Adrenal gland (tissue), 12 donors: ENCODE measurements around the gene MYOM1. TPM values are rescaled to one million over a fixed set of nuclear protein-coding genes. Genes with fewer than 3 reads are reported as not detected.

Experiments
- DNase-seq, 7 donors: peaks; one replicate each; pipeline ENCODE4 v3.0.0-alpha.2; 2019 to 2020
- H3K27ac ChIP-seq, 5 donors: fragments of 200-600 bp; sonication (generic) in 4 of 5; 1 replicate in 3 of 5; 2 replicates in 2 of 5; pipeline versions ENCODE4 v1.5.1 to v1.8.0; 2016 to 2020; ENCODE audit warnings: mild to moderate bottlenecking in 1 of 5
- H3K27me3 ChIP-seq: fragments of 200-600 bp; 2 replicates; pipeline ENCODE4 v1.8.0; 2021
- H3K36me3 ChIP-seq, 2 donors: fragments of 200-600 bp; replicated peaks in 1 of 2; 1 replicate in 1 of 2; 2 replicates in 1 of 2; pipeline versions ENCODE4 v1.5.1 to v1.8.0; 2018 to 2022
- H3K4me1 ChIP-seq, 2 donors: fragments of 200-600 bp; replicated peaks in 1 of 2; 1 replicate in 1 of 2; 2 replicates in 1 of 2; pipeline versions ENCODE4 v1.5.1 to v1.8.0; 2018 to 2021
- H3K4me3 ChIP-seq, 4 donors: fragments of 200-600 bp; sonication (generic) in 3 of 4; one replicate each; pipeline ENCODE4 v1.5.1; 2016 to 2018
- H3K9me3 ChIP-seq, 3 donors: fragments of 200-600 bp; sonication (generic) in 1 of 3; replicated peaks in 1 of 3; 1 replicate in 2 of 3; 2 replicates in 1 of 3; pipeline versions ENCODE4 v1.5.1 to v1.8.0; 2016 to 2021
- CTCF ChIP-seq, 6 experiments: fragments of 450-650 bp in 4 of 6; fragments of 200-600 bp in 2 of 6; sonication (generic) in 1 of 6; IDR thresholded peaks; 1 replicate in 5 of 6; 2 replicates in 1 of 6; pipeline versions ENCODE4 v1.5.1 to v1.8.0; 2016 to 2021; ENCODE audit warnings: antibody characterized with exemption in 6 of 6, mild to moderate bottlenecking in 2 of 6, moderate library complexity in 1 of 6
- POLR2A ChIP-seq, 2 donors: fragments of 450-650 bp; IDR thresholded peaks; one replicate each; pipeline ENCODE4 v1.6.1; 2017; ENCODE audit warnings: antibody characterized with exemption in 2 of 2, mild to moderate bottlenecking in 2 of 2, moderate library complexity in 1 of 2
- WGBS, 4 donors: extraction: QIAGEN DNeasy Blood & Tissue Kit in 2 of 4; methylation state at CpG; one replicate each; pipeline versions ENCODE4 v1.1.5 to v1.1.7; 2013 to 2017; 5-methylcytosine and 5-hydroxymethylcytosine counted together
- intact Hi-C, 2 donors: fragments of 100-400 bp; cut with DNase I; formaldehyde crosslinking; loops; one replicate each; pipeline versions ENCODE4 v1.14.1 to v1.15.0; 2022 to 2023
- polyA plus RNA-seq, 3 donors: library from polyadenylated mRNA; stranded (reverse); fragments of 200-250 nt in 2 of 3; fragments of 350-450 nt in 1 of 3; fragmentation: Illumina TruSeq in 1 of 3; extraction: RNeasy Lipid Tissue Mini Kit (QIAGEN cat#74804) in 1 of 3; gene quantifications; one replicate each; pipeline ENCODE4 v1.2.3, GENCODE V29; 2013 to 2014
- total RNA-seq, 9 donors: library from RNA; depleted of rRNA in 4 of 9; stranded (reverse); fragments of >200 nt in 4 of 9; fragments of 120-200 nt in 1 of 9; fragmentation: NEBNext Ultra II Directional in 1 of 9; extraction: Animal tissue kit (Norgen Biotek cat#: 25700) in 1 of 9; gene quantifications; one replicate each; pipeline versions ENCODE4 v1.1.0 to v1.2.4, GENCODE V29; 2013 to 2023
- donor health status: healthy with polysubstance abuse.
- donor health status: Bipolar disorder and iron deficiency.
- donor health status: DM: yes; HTN: yes; CAD: no.
- donor health status: DM: no; HTN: no; CAD: no.
- donor health status: DM: no; HTN: no; CAD: no.
- donor health status: DM: yes; HTN: yes; CAD: no.

The MYOM1 gene
- total and polyA plus RNA-seq, 12 donors = 1.3 to 70.0 (median 2.9) TPM

- no peaks in the 10 kb centered on the region for H3K36me3 ChIP-seq
- H3K4me3 ChIP-seq = no peak overlapping the region
- no peaks in the 10 kb centered on the region for H3K9me3 ChIP-seq
- no peak for DNase-seq
- TF ChIP-seq POLR2A (IDR thresholded peaks at IDR 0.05) (no peak), CTCF (IDR thresholded peaks at IDR 0.05) (no peak)
- H3K27me3 ChIP-seq = no peaks in the 10 kb centered on the region
- intact Hi-C loops = no loop called here
- WGBS, 4 donors = 82 to 93% (median 84%) methylated on average over 4 of the region's 4 CpGs
- no peaks in the 10 kb centered on the region for H3K4me1 ChIP-seq
- H3K27ac ChIP-seq = no peak overlapping the region
Measured at GRCh38 chr18:3164381-3164780, 55.4 kb downstream of the MYOM1 start.

GRCh38 chr18:3163968-3164367 lies 55.8 kb downstream of the MYOM1 start:
- no peak overlapping the region for H3K4me3 ChIP-seq
- intact Hi-C loops = no loop called here
- no peaks in the 10 kb centered on the region for H3K36me3 ChIP-seq

GRCh38 chr18:3162181-3162580 lies 57.6 kb downstream of the MYOM1 start:
- H3K27ac ChIP-seq = no peak overlapping the region
- 76 to 96% (median 92%) methylated on average over 3 of the region's 3 CpGs for WGBS, 4 donors
- DNase-seq = no peak
- no peaks in the 10 kb centered on the region for H3K27me3 ChIP-seq
- H3K4me3 ChIP-seq = no peak overlapping the region
- TF ChIP-seq POLR2A (IDR thresholded peaks at IDR 0.05) (no peak), CTCF (IDR thresholded peaks at IDR 0.05) (no peak)
- no peaks in the 10 kb centered on the region for H3K4me1 ChIP-seq
- intact Hi-C loops = no loop called here
- no peaks in the 10 kb centered on the region for H3K9me3 ChIP-seq
- H3K36me3 ChIP-seq = no peaks in the 10 kb centered on the region

More at GRCh38 chr18:3163968-3164367, 55.8 kb downstream of the MYOM1 start:
- H3K9me3 ChIP-seq = no peaks in the 10 kb centered on the region
- no peak for DNase-seq
- H3K4me1 ChIP-seq = no peaks in the 10 kb centered on the region
- H3K27me3 ChIP-seq = no peaks in the 10 kb centered on the region
- H3K27ac ChIP-seq = no peak overlapping the region
- no peak for TF ChIP-seq POLR2A (IDR thresholded peaks at IDR 0.05)
- TF ChIP-seq CTCF (IDR thresholded peaks at IDR 0.05) = no peak
- WGBS, 4 donors = 74 to 90% (median 75%) methylated on average over 5 of the region's 5 CpGs

- Histone ChIP-seq H3K9me3 (no peaks in the 10 kb centered on the region), H3K4me1 (no peaks in the 10 kb centered on the region), H3K4me3 (no peak overlapping the region), H3K27me3 (no peaks in the 10 kb centered on the region), H3K27ac (no peak overlapping the region), H3K36me3 (no peaks in the 10 kb centered on the region)
- no peak for TF ChIP-seq CTCF (IDR thresholded peaks at IDR 0.05)
- no peak for TF ChIP-seq POLR2A (IDR thresholded peaks at IDR 0.05)
- intact Hi-C loops = loop anchor here in 1 of 2 donors (5.0 kb wide), 1 partner anchor 82 kb away; no protein-coding TSS in a partner anchor
- no peak for DNase-seq
- 83 to 92% (median 86%) methylated on average over 1 of the region's 1 CpG for whole genome bisulfite sequencing, 4 donors
Measured at GRCh38 chr18:3159830-3160229, 59.9 kb downstream of the MYOM1 start.
